GM12892 (cell line): ENCODE results near the gene GPD1.

ENCODE experiments used
- POLR2A ChIP-seq: IDR thresholded peaks from 2 replicates; pipeline ENCODE4 v1.6.1; 2011; ENCODE audit warnings: low read depth, low read length, control low read depth
- POLR2AphosphoS5 ChIP-seq: IDR thresholded peaks from 2 replicates; pipeline ENCODE4 v1.6.1; 2011; ENCODE audit warnings: low read depth, low read length, control low read depth
- TAF1 ChIP-seq: IDR thresholded peaks from 2 replicates; pipeline ENCODE4 v1.6.1; 2011; ENCODE audit warnings: low read depth, mild to moderate bottlenecking, control low read depth, low read length, borderline replicate concordance

DNA sequence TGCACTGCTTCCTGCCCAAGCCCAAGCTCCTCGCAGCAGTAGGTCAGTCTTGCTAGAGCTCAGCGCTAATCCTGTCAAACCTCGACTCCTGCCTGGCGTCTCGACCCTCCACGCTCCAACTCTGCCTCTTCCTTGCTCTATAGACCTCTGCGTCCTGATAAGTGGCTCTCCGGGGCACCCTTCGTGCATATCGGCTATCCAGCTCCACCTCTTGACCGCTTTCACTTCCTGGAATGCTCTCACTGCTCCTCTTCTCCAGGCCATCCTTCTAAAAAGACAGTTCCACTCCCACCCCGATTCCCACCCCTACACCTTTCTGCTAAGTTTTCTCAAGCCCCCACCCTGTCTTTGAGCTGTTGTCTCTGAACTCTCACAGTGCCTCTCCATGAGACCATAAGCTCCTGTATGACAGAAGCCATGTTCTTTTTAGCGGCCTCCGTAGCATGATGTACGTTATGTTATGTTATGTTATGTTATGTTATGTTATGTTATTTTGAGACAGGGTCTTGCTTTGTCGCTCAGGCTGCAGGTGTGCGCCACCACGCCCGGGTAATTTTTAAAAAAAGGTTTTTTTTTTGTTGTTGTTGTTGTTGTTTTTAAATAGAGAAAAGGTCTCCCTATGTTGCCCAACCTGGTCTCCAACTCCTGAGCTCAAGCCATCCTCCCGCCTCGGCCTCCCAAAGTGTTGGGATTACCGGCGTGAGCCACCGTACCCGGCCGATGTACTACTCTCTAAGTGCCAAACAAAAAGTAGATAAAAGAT lies 8.8 kb downstream of the GPD1 start:
- no peak for TF ChIP-seq POLR2A
- no peak for TF ChIP-seq POLR2AphosphoS5
- no peak for TF ChIP-seq TAF1
